ENCODE results near the gene TST.
"Not testable (repeated sequence)": the region's sequence is repeated elsewhere in the genome, so short reads cannot be mapped to it uniquely, and the experiment has no call there.

Gene TST

DNA sequence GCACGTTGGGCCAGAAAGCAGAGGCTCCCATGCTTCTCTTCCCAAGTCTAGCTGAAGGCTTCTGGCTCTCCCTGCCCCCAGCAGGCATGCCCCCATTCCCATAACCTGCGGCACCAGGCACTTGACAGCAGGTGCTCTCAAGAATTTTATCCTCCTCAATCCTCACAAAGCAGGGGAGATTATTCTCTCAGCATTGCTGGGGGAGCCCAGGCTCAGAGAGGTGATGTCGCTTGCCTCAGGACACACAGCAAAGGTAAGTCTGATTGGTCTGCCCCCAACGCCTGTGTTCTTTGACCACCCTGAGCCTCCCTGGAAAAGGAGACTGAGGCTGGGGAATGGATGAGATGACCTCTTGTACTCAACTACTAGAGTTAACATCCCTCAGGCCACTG is 4.8 kb downstream of the TST start:
- no peak for DNase-seq (ENCODE audit: low read depth in 2 of 2)

DNA sequence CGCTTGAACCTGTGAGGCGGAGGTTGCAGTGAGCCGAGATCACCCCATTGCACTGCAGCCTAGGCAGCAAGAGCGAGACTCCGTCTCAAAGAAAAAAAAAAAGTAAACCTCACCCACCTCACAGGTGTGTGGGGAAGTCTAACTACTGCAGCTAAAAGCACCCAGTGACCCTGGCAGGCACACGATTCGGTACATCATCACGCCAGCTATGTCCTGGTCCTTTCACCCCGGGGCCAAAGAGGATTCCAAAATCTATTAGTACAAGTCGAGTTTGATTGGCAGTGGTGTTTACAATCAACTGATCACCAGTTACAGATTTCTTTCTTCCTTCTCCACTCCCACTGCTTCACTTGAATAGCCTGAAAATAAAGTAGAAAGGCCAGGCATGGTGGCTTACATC is 6.3 kb downstream of the TST start:
- no peak for DNase-seq (ENCODE audit: low read depth in 2 of 2)

DNA sequence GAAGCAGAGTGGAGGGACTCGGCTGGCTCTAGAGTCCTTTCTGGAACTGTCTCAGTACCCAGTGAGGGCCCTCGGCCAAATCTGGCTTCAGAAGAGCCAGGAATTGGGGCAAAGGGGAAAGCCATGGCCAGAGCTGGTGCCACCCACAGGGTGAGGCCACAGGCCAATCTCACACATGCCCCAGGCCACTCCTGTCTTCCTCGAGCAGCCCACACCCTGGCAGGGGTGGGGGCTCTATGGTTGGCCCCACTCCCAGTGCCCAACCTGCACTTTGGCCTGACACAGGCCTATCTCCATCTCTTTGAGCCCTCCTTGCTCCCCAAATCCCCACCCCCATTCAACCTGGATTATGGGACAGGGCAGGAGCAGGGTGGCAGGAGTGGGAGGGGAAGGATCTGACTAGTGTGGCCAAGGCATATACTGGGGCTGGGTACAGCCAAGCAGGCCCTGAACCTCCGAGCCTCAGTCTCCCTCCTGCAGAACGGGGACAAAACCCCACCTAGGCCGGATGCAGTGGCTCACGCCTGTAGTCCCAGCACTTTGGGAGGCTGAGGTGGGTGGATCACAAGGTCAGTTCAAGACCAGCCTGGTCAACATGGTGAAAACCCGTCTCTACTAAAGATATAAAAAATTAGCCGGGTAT is 6.9 kb downstream of the TST start:
- no peak for DNase-seq (ENCODE audit: low read depth in 2 of 2)

DNA sequence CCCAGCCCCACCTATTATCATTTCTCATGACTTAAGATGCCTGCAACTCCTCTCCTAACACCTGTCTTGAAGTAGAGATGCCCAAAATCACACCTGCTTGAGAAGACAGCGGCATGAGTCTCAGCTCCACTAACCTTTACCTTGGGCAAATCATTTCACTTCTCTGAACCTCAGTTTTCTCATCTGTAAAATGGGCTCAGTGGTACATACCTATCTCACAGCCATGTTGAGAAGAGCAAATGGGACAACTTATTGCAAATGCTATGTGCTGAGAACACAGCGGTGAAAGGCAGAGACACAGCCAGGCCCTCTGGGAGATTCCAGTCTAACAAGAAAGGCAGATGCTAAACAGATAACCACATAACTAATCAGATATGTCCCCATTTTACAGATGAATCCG is 7.8 kb downstream of the TST start:
- DNase-seq (ENCODE audit: low read depth in 2 of 2) = no peak

DNA sequence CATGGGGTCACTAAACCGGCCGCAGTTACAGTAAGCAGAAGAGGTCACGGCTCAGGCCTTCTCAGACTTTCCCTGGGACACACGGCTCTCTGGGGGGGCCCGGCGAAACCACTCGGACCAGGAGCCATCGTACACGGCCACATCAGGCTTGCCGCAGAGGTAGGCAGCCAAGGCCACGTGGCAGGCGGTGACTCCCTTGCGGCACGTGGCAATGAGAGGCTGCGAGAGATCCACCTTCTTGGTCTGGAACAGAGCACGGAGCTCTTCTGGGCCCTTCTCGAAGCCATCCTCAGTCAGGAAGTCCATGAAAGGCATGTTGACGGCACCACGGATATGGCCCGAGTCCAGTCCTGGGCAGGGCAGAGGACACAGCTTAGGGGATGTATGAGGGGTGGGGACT is 8.3 kb downstream of the TST start:
- no peak for DNase-seq (ENCODE audit: low read depth in 2 of 2)

DNA sequence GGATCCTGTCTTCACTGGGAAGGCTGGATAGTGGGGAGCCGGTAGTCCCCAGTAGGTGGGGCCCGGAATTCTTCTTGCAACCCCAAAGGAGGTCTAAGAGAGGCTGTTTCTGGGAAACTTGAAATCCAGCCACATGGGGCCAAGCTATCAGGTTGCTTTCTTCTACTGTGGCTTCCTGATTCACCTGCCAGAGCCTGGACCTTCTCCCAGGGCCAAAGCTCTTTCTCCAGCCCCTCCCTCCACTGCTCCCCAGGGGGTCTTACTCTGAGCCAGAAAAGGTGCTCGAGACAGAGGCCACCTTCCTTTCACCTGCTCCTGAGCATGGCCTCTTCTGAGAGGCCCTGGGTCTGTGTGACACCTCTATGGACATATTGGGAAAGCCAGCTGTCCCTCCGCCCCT is 9.1 kb downstream of the TST start:
- DNase-seq (ENCODE audit: low read depth in 2 of 2) = no peak

DNA sequence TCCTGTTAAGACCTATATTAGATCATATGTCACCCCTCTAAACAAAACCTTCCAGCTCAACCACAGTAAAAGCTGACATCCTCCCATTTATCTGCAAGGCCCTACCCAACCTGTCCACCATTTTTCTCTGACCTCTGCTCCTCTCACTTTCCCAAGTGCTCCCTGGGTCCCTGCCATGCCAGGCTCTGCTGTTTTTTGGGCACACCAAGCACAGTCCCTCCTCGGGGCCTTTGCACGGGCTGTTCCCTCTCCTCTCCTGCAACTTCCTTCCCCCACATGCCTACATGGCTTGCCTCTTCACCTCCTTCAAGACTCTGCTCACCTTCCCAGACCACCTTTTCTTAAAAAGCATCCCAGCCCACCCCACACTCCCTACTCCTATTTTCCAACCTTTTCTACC is 9.8 kb downstream of the TST start:
- DNase-seq (ENCODE audit: low read depth in 2 of 2) = no peak

DNA sequence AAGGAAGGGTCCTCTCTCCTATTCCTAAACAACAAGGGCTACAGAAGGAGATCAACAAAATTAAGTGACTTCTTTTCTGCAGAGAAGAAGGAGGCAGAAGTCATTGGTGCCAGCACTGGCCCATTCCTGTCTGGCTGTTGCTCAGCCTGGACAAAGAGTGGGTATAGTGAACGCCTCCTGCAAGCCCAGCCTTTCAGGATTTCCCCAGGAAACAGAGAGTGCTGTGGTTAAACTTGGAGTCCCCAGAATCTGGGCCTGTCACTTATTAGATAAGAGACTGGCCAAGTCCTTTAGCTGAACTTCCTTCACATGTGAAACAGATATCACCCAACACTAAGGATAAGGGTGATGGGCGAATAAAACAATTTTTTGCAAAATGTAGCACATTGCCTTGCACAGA is 10.9 kb downstream of the TST start:
- no peak for DNase-seq (ENCODE audit: low read depth in 2 of 2)

DNA sequence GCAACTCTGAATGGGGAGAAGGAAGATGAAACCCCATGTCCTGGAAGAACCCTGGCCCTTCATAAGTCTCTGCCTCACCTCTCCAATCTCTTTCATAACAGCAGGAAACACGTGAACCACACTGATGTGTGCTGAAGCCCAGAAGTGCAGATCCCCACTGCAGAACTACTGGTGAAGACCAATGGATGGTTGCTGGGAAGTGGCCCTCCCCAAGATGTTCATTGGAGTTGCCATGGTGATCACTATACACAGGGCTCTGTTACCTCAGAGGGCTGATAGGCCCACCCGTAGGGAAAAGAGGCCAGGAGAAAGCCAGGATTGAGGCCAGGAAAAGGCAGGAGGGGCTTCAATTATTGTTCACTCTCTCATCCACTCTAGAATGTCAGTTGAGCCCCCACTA is 11.6 kb downstream of the TST start:
- no peak for DNase-seq (ENCODE audit: low read depth in 2 of 2)

DNA sequence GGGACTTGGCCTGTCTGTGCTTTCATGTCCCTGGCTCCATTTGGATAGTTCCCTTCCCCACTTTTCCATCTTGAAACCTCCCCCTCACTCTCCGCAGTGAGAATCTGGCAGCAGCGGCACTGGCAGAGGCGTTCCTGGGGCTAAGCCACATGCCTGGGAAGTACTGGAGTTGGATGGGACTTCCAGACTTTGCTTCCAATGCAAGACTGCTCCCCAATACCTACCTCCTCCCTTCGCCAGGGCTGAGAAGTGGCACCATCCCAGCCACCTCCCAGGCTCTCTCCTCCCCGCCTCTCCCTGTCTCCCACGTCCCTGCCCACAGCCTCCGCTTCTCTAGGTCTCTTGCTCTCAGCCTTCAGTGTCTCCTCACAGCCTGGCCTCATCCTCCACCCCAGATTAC is 16.6 kb downstream of the TST start:
- no peak for DNase-seq (ENCODE audit: low read depth in 2 of 2)

DNA sequence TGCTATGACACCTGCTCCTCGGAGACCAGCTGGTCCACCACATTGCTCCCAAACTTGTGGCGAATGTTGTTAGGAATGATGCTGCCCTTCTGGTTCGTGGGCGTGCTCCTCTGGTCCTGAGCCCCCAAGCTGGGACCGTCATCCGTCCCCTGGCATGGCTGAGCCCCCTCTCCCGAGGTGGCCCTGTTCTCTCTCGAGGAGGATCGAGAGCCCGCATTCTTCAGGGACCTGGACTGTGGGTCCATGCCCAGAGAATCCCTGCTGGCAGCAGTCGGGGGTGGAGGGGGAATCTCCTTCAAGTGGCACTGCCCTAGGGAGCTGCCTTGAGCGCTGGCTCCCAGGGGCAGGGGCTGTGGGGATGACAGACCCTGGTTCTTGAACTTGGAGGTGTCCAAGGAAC is 17.4 kb downstream of the TST start:
- no peak for DNase-seq (ENCODE audit: low read depth in 2 of 2)

DNA sequence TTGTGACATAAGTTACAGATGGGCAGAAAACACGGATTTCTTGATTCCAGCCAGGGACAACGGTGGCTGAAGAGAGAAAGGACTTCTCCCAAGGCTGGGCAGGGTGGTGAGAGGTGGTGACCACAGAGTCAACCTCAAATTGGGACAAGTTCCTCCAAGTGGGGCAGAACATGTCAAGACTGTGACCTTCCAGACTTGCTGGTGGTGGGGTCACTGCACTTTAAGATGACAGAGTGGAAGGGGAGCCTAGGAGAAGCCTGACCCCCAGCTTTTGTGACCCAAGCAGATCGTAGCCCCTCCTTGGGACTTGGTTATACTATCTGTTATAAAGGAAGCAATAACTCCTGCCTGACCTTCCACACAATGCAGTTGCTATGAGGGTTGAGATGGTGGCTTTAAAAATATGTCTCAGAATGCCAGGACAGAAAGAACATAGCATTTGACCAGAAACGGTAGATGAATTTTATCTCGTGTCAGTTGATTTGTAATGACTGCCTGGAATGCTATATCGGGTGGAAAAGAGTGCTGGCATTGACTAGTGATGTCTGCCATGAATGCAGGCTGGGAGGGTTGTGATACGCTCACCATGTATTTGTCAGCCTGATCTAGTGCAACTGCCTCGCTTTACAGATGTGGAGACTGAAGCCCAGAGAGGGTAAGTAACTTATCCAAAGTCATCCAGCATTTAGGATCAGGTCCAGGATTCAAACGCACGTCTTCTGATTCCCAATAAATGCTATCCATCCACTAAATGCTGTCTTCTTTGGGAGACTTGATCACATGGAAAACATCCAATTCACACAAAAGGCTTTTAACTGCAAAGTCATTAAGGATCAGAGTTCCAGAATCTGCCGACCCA is 18.3 kb downstream of the TST start:
- no peak for DNase-seq (ENCODE audit: low read depth in 2 of 2)

DNA sequence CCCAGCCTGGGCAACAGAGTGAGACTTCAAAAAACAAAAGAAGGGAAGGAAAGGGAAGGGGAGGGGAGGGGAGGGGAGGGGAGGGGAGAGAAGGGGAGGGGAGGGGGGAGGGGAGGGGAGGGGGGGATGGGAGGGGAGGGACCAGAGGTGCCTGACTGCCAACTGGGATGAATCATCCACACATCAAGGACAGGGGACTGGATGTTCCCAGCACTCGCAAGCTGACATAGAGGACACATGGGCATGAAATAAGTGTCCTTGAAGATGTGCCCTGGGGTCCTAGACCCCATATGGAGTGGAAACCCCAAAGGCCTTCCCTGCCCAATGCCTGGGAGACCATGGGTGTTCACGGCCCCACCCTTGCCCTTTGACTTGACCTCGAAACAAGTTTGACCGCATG is 19.8 kb downstream of the TST start:
- DNase-seq (ENCODE audit: low read depth in 2 of 2) = no peak

DNA sequence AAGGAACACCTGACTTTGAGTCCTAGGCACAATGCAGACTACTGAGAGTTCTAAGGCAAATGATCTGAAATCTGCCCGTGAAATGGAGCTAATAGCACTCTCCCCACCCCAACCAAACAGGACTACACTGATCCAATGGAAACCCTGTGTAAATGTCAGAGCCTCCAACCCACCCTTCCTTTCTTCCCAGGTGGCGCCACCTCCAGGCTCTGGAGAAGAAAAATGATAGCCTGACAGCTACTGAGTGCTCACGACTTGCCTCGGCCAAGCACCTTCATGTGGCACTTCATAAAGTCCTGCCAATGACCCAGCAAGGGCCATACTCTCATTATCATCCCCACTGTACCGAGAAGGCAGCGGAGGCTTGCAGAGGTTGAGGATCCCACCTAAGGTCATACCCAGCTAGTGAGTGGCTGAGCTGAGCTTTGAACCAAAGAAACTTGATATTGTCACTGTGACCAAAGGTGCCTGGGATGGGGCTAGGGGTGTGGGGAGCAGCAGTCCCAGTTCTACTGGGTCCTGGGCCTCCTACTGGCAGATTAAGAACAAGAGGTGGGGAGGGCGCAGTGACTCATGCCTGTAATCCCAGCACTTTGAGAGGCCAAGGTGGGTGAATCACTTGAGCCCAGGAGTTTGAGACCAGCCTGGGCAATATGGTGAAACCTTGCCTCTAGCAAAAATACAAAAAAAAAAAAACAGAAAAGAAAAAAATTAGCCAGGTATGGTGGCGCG is 20.5 kb downstream of the TST start:
- no peak for DNase-seq (ENCODE audit: low read depth in 2 of 2)

DNA sequence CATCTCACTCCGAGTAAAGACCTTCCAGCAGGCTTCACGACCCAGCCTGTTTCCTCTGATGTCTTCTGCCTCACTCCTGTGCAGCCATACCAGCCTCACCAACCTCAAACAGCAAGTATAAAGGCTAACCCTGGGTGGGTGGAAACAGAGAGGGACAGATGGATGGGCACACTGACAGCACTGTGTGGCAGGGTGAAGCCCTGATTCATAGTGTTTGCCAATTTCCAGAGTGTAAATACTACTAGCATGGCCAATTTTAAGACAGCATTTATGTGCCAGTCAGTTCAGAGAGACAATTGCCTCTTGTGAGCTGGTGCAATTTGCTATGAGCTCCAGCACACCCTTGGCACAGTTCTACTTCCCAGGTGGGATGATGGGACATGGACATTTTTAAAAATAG is 21.5 kb downstream of the TST start:
- no peak for DNase-seq (ENCODE audit: low read depth in 2 of 2)

DNA sequence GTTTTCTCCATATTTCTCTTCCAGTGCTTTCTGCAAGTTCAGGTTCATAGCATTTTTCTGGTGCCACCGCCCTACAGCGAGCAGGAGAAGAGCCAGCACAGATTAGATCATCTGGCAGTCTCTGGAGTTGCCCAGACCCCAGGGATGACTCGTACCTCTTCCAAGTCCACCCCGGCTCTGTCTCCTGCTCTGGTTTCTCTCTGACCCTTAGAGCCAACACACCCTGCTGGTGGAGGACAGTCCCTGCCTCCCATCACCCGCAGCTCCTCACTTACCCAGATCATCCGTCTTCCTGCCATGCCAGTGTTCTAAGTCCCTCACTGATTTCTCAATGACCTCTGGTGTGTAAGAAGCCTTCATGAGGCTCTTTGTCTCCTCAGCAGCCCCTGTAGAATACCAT is 28.0 kb downstream of the TST start:
- DNase-seq (ENCODE audit: low read depth in 2 of 2) = no peak

DNA sequence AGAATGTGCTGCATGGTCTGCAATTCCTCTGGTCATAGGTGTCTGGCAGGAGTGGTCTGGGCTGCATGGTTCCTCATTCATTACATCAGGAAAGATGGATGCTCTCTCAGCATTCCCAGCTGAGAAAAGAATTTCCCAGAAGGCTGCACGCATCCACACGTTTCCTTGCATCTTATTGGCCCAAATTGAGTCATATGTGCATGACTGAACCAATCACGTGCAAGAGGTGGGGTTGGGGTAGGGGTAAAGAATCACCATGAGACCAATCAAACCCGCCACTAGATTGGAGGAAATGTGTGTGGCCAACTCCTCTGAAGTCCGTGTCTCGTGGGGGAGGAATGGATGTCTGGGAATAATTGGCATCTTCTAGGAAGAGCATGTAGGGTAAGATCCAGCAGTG is 28.8 kb downstream of the TST start:
- DNase-seq (ENCODE audit: low read depth in 2 of 2) = no peak

DNA sequence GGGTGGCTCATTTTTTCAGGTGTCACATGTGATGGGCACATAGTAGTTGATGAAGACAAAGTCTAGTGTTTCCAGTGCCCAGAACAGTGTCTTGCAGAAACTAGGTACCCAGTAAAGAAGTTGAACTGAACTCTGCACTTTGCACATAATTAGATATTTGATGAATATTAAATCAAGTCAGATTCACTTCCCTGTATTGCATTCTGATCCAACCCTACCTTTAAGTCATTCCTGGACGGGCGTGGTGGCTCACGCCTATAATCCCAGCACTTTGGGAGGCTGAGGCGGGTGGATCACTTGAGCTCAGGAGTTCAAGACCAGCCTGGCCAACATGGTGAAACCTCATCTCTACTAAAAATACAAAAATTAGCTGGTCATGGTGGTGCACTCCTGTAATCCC is 30.2 kb downstream of the TST start:
- DNase-seq (ENCODE audit: low read depth in 2 of 2) = not testable (repeated sequence)

DNA sequence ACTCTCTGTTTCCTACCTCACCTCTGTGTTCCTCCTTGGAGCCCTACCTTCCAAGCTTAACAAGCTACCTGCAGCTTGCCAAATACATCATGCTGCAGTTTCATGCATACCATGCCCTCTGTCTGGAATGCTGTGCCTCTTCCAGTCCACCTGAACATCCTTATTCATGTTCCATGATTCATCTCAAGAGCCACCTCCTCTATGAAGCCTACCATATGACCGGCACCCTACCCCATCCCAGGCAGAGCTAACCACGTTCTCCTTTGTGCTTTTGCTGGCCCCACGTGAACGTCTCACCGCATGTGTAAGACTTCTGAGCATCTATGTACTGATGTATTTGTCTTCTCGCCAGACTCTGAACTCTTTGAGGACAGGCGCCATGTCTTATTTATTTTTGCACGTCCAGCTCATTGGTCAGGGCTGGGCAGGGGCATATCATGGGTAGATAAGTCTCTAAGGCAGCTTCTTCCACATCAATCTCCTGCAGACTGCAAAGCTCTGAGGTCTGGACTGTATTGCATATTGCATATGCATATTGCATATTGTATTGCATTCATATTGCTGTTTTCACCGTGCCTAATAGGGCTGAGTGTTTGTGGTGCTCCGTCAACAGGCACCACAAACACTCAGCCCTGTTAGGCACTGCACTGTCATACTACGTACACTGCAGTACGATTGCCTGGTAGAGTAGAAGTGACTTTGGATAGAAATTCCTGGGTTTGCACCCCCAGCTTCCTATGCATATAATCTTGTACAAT is 31.0 kb downstream of the TST start:
- DNase-seq (ENCODE audit: low read depth in 2 of 2) = no peak

DNA sequence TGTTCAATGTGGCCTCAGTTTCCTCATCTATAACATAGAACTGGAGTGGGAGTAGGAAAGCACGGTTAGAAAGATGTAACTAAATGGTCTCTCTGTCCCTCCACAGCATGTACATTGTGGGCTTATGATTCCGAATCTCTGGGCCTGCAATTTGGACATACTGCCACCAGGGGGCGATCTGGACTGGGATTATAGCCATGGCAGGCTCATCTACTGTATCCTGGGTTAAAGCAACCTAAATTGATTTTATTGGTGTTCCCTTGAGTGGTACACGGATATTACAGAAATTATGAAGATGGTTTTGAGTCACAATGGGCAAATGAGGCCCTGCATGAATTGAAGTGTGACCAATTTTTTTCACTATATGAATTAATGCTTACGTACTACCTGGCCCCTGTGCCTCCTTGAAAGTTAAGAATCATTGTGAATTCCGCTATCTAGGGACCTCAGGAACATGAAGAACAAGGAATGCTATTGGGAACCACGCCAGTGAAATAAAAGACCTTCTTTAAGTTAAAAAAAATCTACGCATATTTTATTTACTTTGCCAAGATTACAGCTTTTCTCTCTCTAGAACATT is 32.9 kb downstream of the TST start:
- DNase-seq (ENCODE audit: low read depth in 2 of 2) = no peak

DNA sequence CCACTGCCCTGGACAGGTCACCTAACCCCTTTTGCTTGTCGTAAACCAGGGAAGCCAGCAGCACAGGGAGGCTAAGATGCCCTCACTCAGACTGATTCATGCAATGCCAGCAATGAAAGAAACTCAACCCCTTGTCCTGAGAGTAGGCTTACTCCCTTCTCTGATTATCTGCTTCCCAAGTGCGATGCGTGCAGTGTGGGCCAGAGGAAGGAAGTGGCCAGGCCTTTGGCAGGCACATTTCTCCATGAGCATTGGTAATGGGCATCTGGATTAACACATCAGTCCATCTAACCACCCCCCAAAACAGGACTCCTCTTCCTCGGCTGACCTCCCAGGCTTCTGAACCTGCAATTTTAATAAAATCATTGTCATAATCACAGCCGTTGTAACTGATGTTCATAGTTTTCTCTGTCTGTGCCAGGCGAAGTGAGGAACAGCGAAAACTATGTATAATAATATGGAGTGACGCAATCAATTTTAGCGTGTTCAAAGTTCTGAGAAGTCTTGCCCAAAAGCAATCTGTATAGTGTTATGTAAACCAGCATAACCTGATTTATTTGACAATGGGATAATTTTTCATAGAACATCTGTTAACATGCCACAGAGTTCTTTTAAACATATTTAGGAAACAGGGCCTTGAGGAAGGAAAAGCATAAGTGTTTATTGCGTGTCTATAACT is 33.9 kb downstream of the TST start:
- DNase-seq (ENCODE audit: low read depth in 2 of 2) = no peak

All from stimulated activated CD8-positive, alpha-beta memory T cell treated with anti-CD3 and anti-CD28 coated beads, Interleukin-7, amount 100 ng/mL, for 1 hour (primary cell).